ENCODE data around the gene UNC13B. TPM values are rescaled to one million over a fixed set of nuclear protein-coding genes. Genes with fewer than 3 reads are reported as not detected.

The UNC13B gene
- total RNA-seq, 1 donor from 2014 or later, result 26.5 TPM

DNA sequence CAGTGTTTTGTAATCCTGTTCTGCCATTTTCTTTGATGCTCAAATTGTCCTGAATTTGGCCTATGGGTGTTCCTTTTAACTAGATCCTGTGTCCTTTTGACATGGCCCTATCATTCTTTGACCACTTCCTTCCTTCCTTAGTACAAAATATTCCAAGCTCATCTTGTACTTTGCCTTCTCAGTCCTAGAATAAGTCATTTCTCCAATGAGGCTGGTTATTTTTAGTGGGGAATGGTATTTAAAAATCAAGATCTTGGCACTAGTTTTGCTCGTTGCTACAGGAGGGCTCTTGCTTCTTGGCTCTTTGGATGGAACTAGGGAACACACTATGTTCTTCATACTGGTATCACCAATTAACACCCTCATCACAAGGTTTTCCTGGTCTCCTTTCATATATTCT lies 108.1 kb downstream of the UNC13B start:
- TF ChIP-seq CTCF (IDR thresholded peaks at IDR 0.05), result no peak
- Histone ChIP-seq H3K27ac (no peak overlapping the region), H3K4me1 (no peaks in the 10 kb centered on the region), H3K27me3 (no peaks in the 10 kb centered on the region), H3K9me3 (no peaks in the 10 kb centered on the region), H3K36me3 (no peaks in the 10 kb centered on the region), H3K4me3 (no peak overlapping the region)
- DNase-seq (ENCODE audit: low spot score in 2 of 2), result no peak
- intact Hi-C loops (cut with DNase I), result no loop called here

GRCh38 chr9:35271637-35272036 lies 109.8 kb downstream of the UNC13B start:
- Histone ChIP-seq H3K27me3 (no peaks in the 10 kb centered on the region), H3K9me3 (no peaks in the 10 kb centered on the region), H3K27ac (no peak overlapping the region), H3K4me3 (no peak overlapping the region), H3K36me3 (no peaks in the 10 kb centered on the region), H3K4me1 (no peaks in the 10 kb centered on the region)
- TF ChIP-seq CTCF (IDR thresholded peaks at IDR 0.05), result no peak
- DNase-seq (ENCODE audit: low spot score in 2 of 2), result no peak
- intact Hi-C loops (cut with DNase I), result no loop called here

GRCh38 chr9:35272989-35273388 lies 111.2 kb downstream of the UNC13B start:
- Histone ChIP-seq H3K36me3 (no peaks in the 10 kb centered on the region), H3K9me3 (no peaks in the 10 kb centered on the region), H3K27me3 (no peaks in the 10 kb centered on the region), H3K27ac (no peak overlapping the region), H3K4me1 (peaks cover 3 to 5% of the 10 kb centered on the region in 2 donors), H3K4me3 (no peak overlapping the region)
- intact Hi-C loops (cut with DNase I), result no loop called here
- TF ChIP-seq CTCF (IDR thresholded peaks at IDR 0.05), result no peak
- no peak for DNase-seq (ENCODE audit: low spot score in 2 of 2)

GRCh38 chr9:35273591-35273990 lies 111.8 kb downstream of the UNC13B start:
- no peak for TF ChIP-seq CTCF (IDR thresholded peaks at IDR 0.05)
- Histone ChIP-seq H3K36me3 (no peaks in the 10 kb centered on the region), H3K4me1 (peaks cover 3 to 8% of the 10 kb centered on the region in 2 donors), H3K27ac (no peak overlapping the region), H3K27me3 (no peaks in the 10 kb centered on the region), H3K4me3 (no peak overlapping the region), H3K9me3 (no peaks in the 10 kb centered on the region)
- no peak for DNase-seq (ENCODE audit: low spot score in 2 of 2)
- intact Hi-C loops (cut with DNase I), result no loop called here

DNA sequence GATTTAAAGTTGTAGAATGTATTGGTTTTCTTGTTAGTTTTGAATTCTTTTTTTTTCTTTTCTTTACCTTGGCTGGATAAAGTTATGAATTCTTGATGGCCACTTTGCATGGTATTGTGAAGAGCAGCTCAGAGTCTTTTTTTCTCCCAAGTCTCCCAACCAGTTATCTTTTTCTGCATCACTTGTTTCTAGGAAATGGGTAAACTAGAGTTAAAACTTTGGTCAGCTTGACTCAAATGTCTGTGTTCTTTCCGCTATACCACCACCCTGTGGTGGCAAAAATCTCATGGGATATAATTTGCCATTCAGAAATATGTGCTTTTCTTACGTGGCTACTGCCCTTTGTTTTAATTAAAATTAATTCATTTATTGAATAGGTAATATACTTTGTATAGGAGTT lies 113.2 kb downstream of the UNC13B start:
- H3K27me3 ChIP-seq, result no peaks in the 10 kb centered on the region
- TF ChIP-seq CTCF (IDR thresholded peaks at IDR 0.05), result no peak
- DNase-seq (ENCODE audit: low spot score in 2 of 2), result no peak
- no peak overlapping the region for H3K27ac ChIP-seq
- peaks cover 3 to 9% of the 10 kb centered on the region in 2 donors for H3K4me1 ChIP-seq
- no peaks in the 10 kb centered on the region for H3K9me3 ChIP-seq
- no peaks in the 10 kb centered on the region for H3K36me3 ChIP-seq
- no peak overlapping the region for H3K4me3 ChIP-seq
- intact Hi-C loops (cut with DNase I), result loop anchor here (5.0 kb wide), 2 partner anchors 158 to 197 kb away; partner anchors contain the start of gene ATOSB

DNA sequence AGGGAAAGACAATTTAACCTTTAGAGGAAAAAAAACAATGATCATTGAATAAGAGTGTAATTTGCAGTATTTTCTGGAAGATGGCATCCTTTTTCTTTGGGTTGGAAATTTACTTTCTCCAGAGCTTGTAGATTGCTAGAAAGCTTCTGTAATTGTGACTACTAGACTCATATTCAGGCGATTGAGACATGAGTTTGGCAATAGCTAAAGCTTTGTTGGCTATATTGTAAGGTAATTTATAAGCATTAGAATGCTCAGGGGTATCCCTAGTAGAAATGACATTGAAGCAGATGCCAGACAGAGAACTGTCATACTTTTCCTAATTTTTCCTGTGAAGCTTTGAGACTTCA lies 115.3 kb downstream of the UNC13B start:
- Histone ChIP-seq H3K4me3 (peak overlapping the region in 1 of 2 donors; percentile 49), H3K9me3 (no peaks in the 10 kb centered on the region), H3K27me3 (no peaks in the 10 kb centered on the region), H3K27ac (peak overlapping the region; percentile 35 to 53), H3K4me1 (peaks cover 3 to 9% of the 10 kb centered on the region in 2 donors), H3K36me3 (no peaks in the 10 kb centered on the region)
- no peak for DNase-seq (ENCODE audit: low spot score in 2 of 2)
- no peak for TF ChIP-seq CTCF (IDR thresholded peaks at IDR 0.05)
- intact Hi-C loops (cut with DNase I), result loop anchor here (5.0 kb wide), 2 partner anchors 160 to 195 kb away; partner anchors contain the start of gene ATOSB
